Mucosa of descending colon (tissue), 3 donors: ENCODE measurements around the gene RAB10. TPM values are rescaled to one million over a fixed set of nuclear protein-coding genes. Genes with fewer than 3 reads are reported as not detected.
"Not testable (repeated sequence)": the region's sequence is repeated elsewhere in the genome, so short reads cannot be mapped to it uniquely, and the experiment has no call there.

Experiments
- ATAC-seq: fragments of 200-7000 bp; cut with Tn5 transposase; one replicate; pipeline ENCODE4 v1.9.1; 2020; ENCODE audit warnings: mild to moderate bottlenecking, moderate library complexity
- DNase-seq, 3 donors: peaks; one replicate each; pipeline ENCODE4 v3.0.0-alpha.2; 2020
- H3K36me3 ChIP-seq: fragments of 200-600 bp; one replicate; pipeline ENCODE4 v1.8.0; 2021; ENCODE audit warnings: low read depth, mild to moderate bottlenecking
- H3K4me1 ChIP-seq: fragments of 200-600 bp; one replicate; pipeline ENCODE4 v1.8.0; 2021; ENCODE audit warnings: low read depth, mild to moderate bottlenecking
- H3K4me3 ChIP-seq: fragments of 200-600 bp; one replicate; pipeline ENCODE4 v1.8.0; 2021; ENCODE audit warnings: mild to moderate bottlenecking
- H3K9me3 ChIP-seq: fragments of 200-600 bp; one replicate; pipeline ENCODE4 v1.8.0; 2021; ENCODE audit warnings: mild to moderate bottlenecking
- CTCF ChIP-seq: fragments of 200-600 bp; IDR thresholded peaks from one replicate; pipeline ENCODE4 v1.8.0; 2022; ENCODE audit warnings: antibody characterized with exemption, mild to moderate bottlenecking
- intact Hi-C, 2 donors: fragments of 100-400 bp; cut with DNase I in 1 of 2; cut with micrococcal nuclease in 1 of 2; formaldehyde crosslinking; loops; one replicate each; pipeline versions ENCODE4 v1.11.0 to v1.11.1; 2022; cut with DNase I, micrococcal nuclease
- total RNA-seq, 3 donors: library from RNA; stranded (reverse); fragmentation: NEBNext Ultra II Directional in 2 of 3; extraction: Animal tissue kit (Norgen Biotek cat#: 25700) in 2 of 3; gene quantifications; one replicate each; pipeline versions ENCODE4 v1.2.1 to v1.2.4, GENCODE V29; 2021 to 2023
- donor health status: DM: no; HTN: no; CAD: no; lungs with moderate emphysema.
- donor health status: DM: no; HTN: no; CAD: no.
- donor health status: DM: no; HTN: yes; CAD: no.

The RAB10 gene
- total RNA-seq, 3 donors from 2014 or later: 129 to 166 (median 162) TPM

- intact Hi-C loops: no loop called here
- Histone ChIP-seq H3K4me3 (no peak overlapping the region), H3K4me1 (peaks cover 9% of the 10 kb centered on the region), H3K9me3 (no peaks in the 10 kb centered on the region), H3K36me3 (no peaks in the 10 kb centered on the region)
- ATAC-seq (no peak), DNase-seq (no peak)
- TF ChIP-seq CTCF: no peak
Observed at GRCh38 chr2:26080356-26080755, 46.5 kb downstream of the RAB10 start.

- H3K4me1 ChIP-seq, H3K36me3 ChIP-seq, intact Hi-C loops, DNase-seq, ATAC-seq, H3K4me3 ChIP-seq, H3K9me3 ChIP-seq: not testable (repeated sequence)
Observed at GRCh38 chr2:26080925-26081324, 47.0 kb downstream of the RAB10 start.

GRCh38 chr2:26081556-26081955 lies 47.7 kb downstream of the RAB10 start:
- no peak for TF ChIP-seq CTCF
- Histone ChIP-seq H3K9me3 (no peaks in the 10 kb centered on the region), H3K36me3 (no peaks in the 10 kb centered on the region), H3K4me3 (no peak overlapping the region), H3K4me1 (no peaks in the 10 kb centered on the region)
- DNase-seq (no peak), ATAC-seq (no peak)
- intact Hi-C loops: no loop called here

GRCh38 chr2:26086155-26086637 lies 52.3 kb downstream of the RAB10 start:
- H3K4me1 ChIP-seq: no peaks in the 10 kb centered on the region
- no peak for TF ChIP-seq CTCF
- no peaks in the 10 kb centered on the region for H3K36me3 ChIP-seq
- H3K9me3 ChIP-seq: no peaks in the 10 kb centered on the region
- no peak overlapping the region for H3K4me3 ChIP-seq
- DNase-seq (no peak), ATAC-seq (no peak)
- intact Hi-C loops: no loop called here

GRCh38 chr2:26086779-26087178 lies 52.9 kb downstream of the RAB10 start:
- DNase-seq (no peak), ATAC-seq (no peak)
- H3K4me1 ChIP-seq: no peaks in the 10 kb centered on the region
- no peaks in the 10 kb centered on the region for H3K36me3 ChIP-seq
- no peak for TF ChIP-seq CTCF
- no peaks in the 10 kb centered on the region for H3K9me3 ChIP-seq
- H3K4me3 ChIP-seq: no peak overlapping the region
- intact Hi-C loops: no loop called here

GRCh38 chr2:26088038-26088643 lies 54.3 kb downstream of the RAB10 start:
- H3K4me3 ChIP-seq: no peak overlapping the region
- DNase-seq (peak in 1 of 3 donors; percentile 43), ATAC-seq (peak; percentile 76)
- intact Hi-C loops: no loop called here
- H3K36me3 ChIP-seq: no peaks in the 10 kb centered on the region
- H3K9me3 ChIP-seq: no peaks in the 10 kb centered on the region
- TF ChIP-seq CTCF: peak; percentile 67
- no peaks in the 10 kb centered on the region for H3K4me1 ChIP-seq

GRCh38 chr2:26088931-26089330 lies 55.0 kb downstream of the RAB10 start:
- H3K36me3 ChIP-seq, DNase-seq, ATAC-seq, H3K4me1 ChIP-seq, H3K4me3 ChIP-seq, intact Hi-C loops, H3K9me3 ChIP-seq: not testable (repeated sequence)
